Measurements from ENCODE around the gene SUPV3L1. TPM values are rescaled to one million over a fixed set of nuclear protein-coding genes. Genes with fewer than 3 reads are reported as not detected.

SUPV3L1 gene
- total RNA-seq, 2 experiments from 2014 or later: 78.1 to 78.7 TPM

- DNase-seq (no peak), ATAC-seq (ENCODE audit: poor library complexity) (no peak)
- H3K27ac ChIP-seq (ENCODE audit: low read depth in 1 of 2, low read length in 2 of 2): no peak overlapping the region
- no peak overlapping the region for H3K4me3 Mint-ChIP-seq
- peaks cover 37% of the 10 kb centered on the region for H3K36me3 Mint-ChIP-seq (ENCODE audit: low read depth)
- no peaks in the 10 kb centered on the region for H3K27me3 Mint-ChIP-seq
- no peak overlapping the region for H3K27ac Mint-ChIP-seq
- peaks cover 24% of the 10 kb centered on the region for H3K36me3 ChIP-seq (ENCODE audit: insufficient read depth, low read length)
- peaks cover under 1% of the 10 kb centered on the region for H3K4me1 Mint-ChIP-seq (ENCODE audit: low read depth)
- POLR2A ChIA-PET: no interaction called here
- H3K27me3 ChIP-seq (ENCODE audit: control insufficient read depth in 1 of 2, insufficient read depth in 2 of 2, low read length in 2 of 2): no peaks in the 10 kb centered on the region
- peaks cover 11% of the 10 kb centered on the region for H3K4me1 ChIP-seq (ENCODE audit: insufficient read depth, low read length)
- H3K4me3 ChIP-seq (ENCODE audit: low read length): no peak overlapping the region
- intact Hi-C loops (cut with DNase I, micrococcal nuclease): loop anchor here in 1 of 2 experiments (5.0 kb wide), 1 partner anchor 59 kb away; no protein-coding TSS in a partner anchor
- no peak for TF ChIP-seq CTCF (IDR thresholded peaks at IDR 0.05)
- CTCF ChIA-PET: interaction anchor here (1.0 kb wide), 1 partner anchor 273 kb away, joined by 3 read pairs; no protein-coding TSS in a partner anchor
- H3K9me3 ChIP-seq (ENCODE audit: control insufficient read depth in 1 of 2, insufficient read depth in 1 of 2, low read length in 2 of 2): no peaks in the 10 kb centered on the region
- H3K9me3 Mint-ChIP-seq: no peaks in the 10 kb centered on the region
Measured at GRCh38 chr10:69242852-69243212, 62.8 kb downstream of the SUPV3L1 start.

- Histone ChIP-seq H3K9me3 (ENCODE audit: control insufficient read depth in 1 of 2, insufficient read depth in 1 of 2, low read length in 2 of 2) (no peaks in the 10 kb centered on the region), H3K36me3 (ENCODE audit: insufficient read depth, low read length) (peaks cover 24% of the 10 kb centered on the region), H3K27ac (ENCODE audit: low read depth in 1 of 2, low read length in 2 of 2) (no peak overlapping the region), H3K27me3 (ENCODE audit: control insufficient read depth in 1 of 2, insufficient read depth in 2 of 2, low read length in 2 of 2) (no peaks in the 10 kb centered on the region), H3K4me3 (ENCODE audit: low read length) (no peak overlapping the region), H3K4me1 (ENCODE audit: insufficient read depth, low read length) (peaks cover 8% of the 10 kb centered on the region)
- ChIA-PET CTCF (no interaction called here), POLR2A (no interaction called here)
- Mint-ChIP-seq H3K27me3 (no peaks in the 10 kb centered on the region), H3K9me3 (no peaks in the 10 kb centered on the region), H3K27ac (no peak overlapping the region), H3K4me1 (ENCODE audit: low read depth) (no peaks in the 10 kb centered on the region), H3K36me3 (ENCODE audit: low read depth) (peaks cover 41% of the 10 kb centered on the region), H3K4me3 (no peak overlapping the region)
- no peak for DNase-seq
- ATAC-seq (ENCODE audit: poor library complexity): no peak
- intact Hi-C loops (cut with DNase I, micrococcal nuclease): loop anchor here in 1 of 2 experiments (5.0 kb wide), 1 partner anchor 58 kb away; no protein-coding TSS in a partner anchor
- no peak for TF ChIP-seq CTCF (IDR thresholded peaks at IDR 0.05)
Measured at GRCh38 chr10:69243817-69244216, 63.8 kb downstream of the SUPV3L1 start.

- Histone ChIP-seq H3K9me3 (ENCODE audit: control insufficient read depth in 1 of 2, insufficient read depth in 1 of 2, low read length in 2 of 2) (no peaks in the 10 kb centered on the region), H3K4me1 (ENCODE audit: insufficient read depth, low read length) (no peaks in the 10 kb centered on the region), H3K36me3 (ENCODE audit: insufficient read depth, low read length) (peaks cover 29% of the 10 kb centered on the region), H3K27me3 (ENCODE audit: control insufficient read depth in 1 of 2, insufficient read depth in 2 of 2, low read length in 2 of 2) (no peaks in the 10 kb centered on the region), H3K27ac (ENCODE audit: low read depth in 1 of 2, low read length in 2 of 2) (no peak overlapping the region), H3K4me3 (ENCODE audit: low read length) (no peak overlapping the region)
- H3K27ac Mint-ChIP-seq: no peak overlapping the region
- H3K36me3 Mint-ChIP-seq (ENCODE audit: low read depth): peaks cover 47% of the 10 kb centered on the region
- intact Hi-C loops (cut with DNase I, micrococcal nuclease): no loop called here
- H3K27me3 Mint-ChIP-seq: no peaks in the 10 kb centered on the region
- POLR2A ChIA-PET: interaction anchor here (1.0 kb wide), 1 partner anchor 144 kb away, joined by 3 read pairs; no protein-coding TSS in a partner anchor
- TF ChIP-seq CTCF (IDR thresholded peaks at IDR 0.05): no peak
- CTCF ChIA-PET: interaction anchor here (1.0 to 1.5 kb wide), 2 partner anchors 59 to 146 kb away, joined by 3 to 4 read pairs; no protein-coding TSS in a partner anchor
- no peaks in the 10 kb centered on the region for H3K4me1 Mint-ChIP-seq (ENCODE audit: low read depth)
- H3K9me3 Mint-ChIP-seq: no peaks in the 10 kb centered on the region
- DNase-seq (no peak), ATAC-seq (ENCODE audit: poor library complexity) (no peak)
- no peak overlapping the region for H3K4me3 Mint-ChIP-seq
Measured at GRCh38 chr10:69246036-69246435, 66.0 kb downstream of the SUPV3L1 start.

Measured in CD4-positive, alpha-beta T cell (primary cell).